Stimulated activated CD4-positive, alpha-beta T cell treated with anti-CD3 and anti-CD28 coated beads, Interleukin-12 subunit alpha, Interleukin-12 subunit beta, amount 100 ng/mL, for 24 hours (primary cell): ENCODE results near the gene USP8.

Experiments
- DNase-seq, 2 experiments: peaks; one replicate each; pipeline ENCODE4 v3.0.0-alpha.2; 2020; ENCODE audit warnings: low read depth in 2 of 2

Gene USP8

GRCh38 chr15:50542887-50543210 is 118.6 kb downstream of the USP8 start:
- no peak for DNase-seq

- DNase-seq, result no peak
These were observed 119.4 kb downstream of the USP8 start for GRCh38 chr15:50543556-50543955.

DNA sequence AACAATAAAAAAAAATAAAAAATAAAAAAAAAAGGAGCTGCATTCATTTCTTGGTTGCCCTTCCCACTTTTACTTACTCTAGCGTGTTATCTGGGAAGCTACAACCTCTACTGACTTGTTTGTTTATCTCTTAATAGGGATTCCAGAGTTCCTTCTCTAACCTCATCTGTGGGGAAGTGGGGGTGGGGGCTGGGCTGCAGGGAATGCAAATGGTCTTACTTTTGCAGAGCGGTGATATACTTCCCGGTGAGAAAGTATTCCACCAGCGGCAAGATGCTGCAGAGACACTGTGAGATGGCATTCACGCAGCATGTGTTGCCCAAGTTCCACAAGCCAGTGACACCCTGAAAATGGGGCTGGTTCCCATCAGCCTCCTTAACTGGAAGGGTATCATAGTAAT is 120.2 kb downstream of the USP8 start:
- no peak for DNase-seq

GRCh38 chr15:50546566-50546965 is 122.4 kb downstream of the USP8 start, which contains the start of gene USP50:
Gene USP50, minus strand, starts transcription at chr15:50546666. Its CDS starts 141 bp downstream, at chr15:50546525.
- no peak for DNase-seq

- DNase-seq, result no peak
These were observed 125.1 kb downstream of the USP8 start for GRCh38 chr15:50549326-50549725.

GRCh38 chr15:50552238-50552637 is 128.0 kb downstream of the USP8 start:
- DNase-seq, result no peak

DNA sequence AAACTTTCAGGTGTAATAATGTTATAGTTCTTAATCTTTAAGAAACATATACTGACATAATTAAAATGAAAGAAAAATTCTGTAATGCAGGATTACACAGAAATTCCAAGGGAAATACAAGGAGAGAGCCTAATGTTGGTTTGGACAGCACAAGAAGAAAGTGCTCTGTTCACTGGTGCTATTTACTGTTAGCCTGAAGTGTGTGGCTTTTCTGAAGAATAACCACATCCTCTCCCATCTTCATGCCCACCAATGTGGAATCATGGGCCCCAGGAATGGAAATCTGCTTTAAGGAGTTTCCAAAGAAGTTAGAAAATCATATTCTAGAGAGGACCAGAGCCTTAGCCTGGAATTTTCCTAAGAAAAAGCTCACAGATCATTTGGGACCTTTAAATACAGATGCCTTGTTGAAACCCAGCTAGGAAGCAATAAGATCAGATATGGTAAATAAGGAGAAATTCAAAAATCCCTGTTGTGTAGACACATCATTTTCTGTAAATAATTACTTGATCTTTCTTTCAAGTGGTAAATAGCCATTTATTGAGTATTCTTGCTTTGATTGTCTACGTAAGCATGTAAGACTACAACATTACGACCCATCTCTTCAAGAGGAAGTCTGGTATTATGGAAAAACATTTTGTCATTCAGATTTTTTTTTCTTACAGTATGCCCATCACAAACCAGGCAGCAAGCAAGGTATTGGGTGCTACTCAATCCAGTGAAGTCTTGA is 132.6 kb downstream of the USP8 start:
- no peak for DNase-seq

- no peak for DNase-seq
These were observed 133.8 kb downstream of the USP8 start for GRCh38 chr15:50558012-50558411.

GRCh38 chr15:50562735-50563640 is 138.8 kb downstream of the USP8 start:
- no peak for DNase-seq

GRCh38 chr15:50563756-50564155 is 139.6 kb downstream of the USP8 start:
- DNase-seq, result no peak
